GM13977 (cell line): Measurements from ENCODE around the gene OR4D11.

Source experiments
- DNase-seq: peaks from one replicate; pipeline ENCODE4 v3.0.0; 2012; ENCODE audit warnings: low spot score
- CTCF ChIP-seq: IDR thresholded peaks from 2 replicates; pipeline ENCODE4 v1.5.1; 2012; ENCODE audit warnings: mild to moderate bottlenecking, control low read depth; ENCODE audit not compliant: insufficient read depth; ENCODE audit errors: extremely low read depth, missing control alignments
- in situ Hi-C: fragments of 300-500 bp; cut with MboI; formaldehyde crosslinking; loops from one replicate; pipeline ENCODE4 v1.12.0; 2022; ENCODE audit warnings: low sequenced_read_pairs, low pct_unique_long_range_greater_than_20kb, mixed read lengths, inconsistent platforms; ENCODE audit not compliant: unreplicated experiment

The OR4D11 gene

GRCh38 chr11:59503276-59503675 is at the start of gene OR4D11:
Gene OR4D11 (plus strand): TSS chr11:59503576. CDS start chr11:59503576, 0 bp downstream.
- in situ Hi-C loops = no loop called here
- no peak for TF ChIP-seq CTCF
- no peak for DNase-seq

GRCh38 chr11:59456661-59457060 is 46.7 kb upstream of the OR4D11 start, which contains the start of gene OR4D6:
Gene OR4D6 (plus strand): TSS chr11:59456961. CDS start chr11:59456961, 0 bp downstream.
- in situ Hi-C loops = no loop called here
- TF ChIP-seq CTCF = no peak

DNA sequence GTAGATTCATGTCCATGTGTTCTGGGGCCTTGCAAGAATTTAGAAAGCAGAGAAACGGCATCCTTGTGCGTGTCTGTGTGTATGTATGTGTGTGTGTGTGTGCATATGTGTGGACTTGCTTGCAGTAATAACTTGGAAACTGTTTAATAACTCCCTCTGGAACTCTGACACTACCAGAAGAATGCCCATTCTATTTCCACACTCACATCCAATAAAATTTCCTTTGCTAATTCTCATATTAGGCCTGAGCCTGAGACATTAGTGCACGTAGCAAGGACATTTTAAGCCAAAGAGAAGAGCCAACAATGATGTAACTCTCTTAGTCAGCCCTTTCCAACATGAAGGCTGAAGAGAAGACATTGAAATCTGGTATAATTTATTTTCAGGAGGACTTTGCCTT is 43.5 kb upstream of the OR4D11 start:
- DNase-seq = no peak
- in situ Hi-C loops = no loop called here
- no peak for TF ChIP-seq CTCF

More at GRCh38 chr11:59456661-59457060, 46.7 kb upstream of the OR4D11 start, which contains the start of gene OR4D6:
- no peak for DNase-seq

DNA sequence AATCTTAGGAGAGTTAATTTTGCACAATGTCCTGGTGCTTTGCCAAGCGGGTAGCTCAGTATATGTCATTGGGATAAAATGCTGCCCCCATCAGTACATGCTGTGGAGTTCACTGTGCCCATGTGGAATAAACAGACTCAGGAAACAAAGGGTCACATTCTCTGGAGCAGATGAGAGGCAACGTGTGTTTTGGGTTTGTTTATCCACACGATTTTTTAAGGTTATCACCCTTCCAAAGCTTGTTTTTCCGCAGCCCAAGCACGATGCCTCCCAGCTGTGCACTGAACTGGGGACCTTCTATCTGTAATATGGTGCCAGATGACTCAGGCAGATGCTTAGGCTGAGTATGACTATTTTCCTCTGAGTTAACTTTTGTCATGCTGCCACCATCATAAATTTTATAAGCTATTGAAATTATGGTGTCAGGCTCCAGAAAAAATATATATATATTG is 40.2 kb upstream of the OR4D11 start:
- in situ Hi-C loops = no loop called here
- DNase-seq = no peak
- TF ChIP-seq CTCF = no peak

DNA sequence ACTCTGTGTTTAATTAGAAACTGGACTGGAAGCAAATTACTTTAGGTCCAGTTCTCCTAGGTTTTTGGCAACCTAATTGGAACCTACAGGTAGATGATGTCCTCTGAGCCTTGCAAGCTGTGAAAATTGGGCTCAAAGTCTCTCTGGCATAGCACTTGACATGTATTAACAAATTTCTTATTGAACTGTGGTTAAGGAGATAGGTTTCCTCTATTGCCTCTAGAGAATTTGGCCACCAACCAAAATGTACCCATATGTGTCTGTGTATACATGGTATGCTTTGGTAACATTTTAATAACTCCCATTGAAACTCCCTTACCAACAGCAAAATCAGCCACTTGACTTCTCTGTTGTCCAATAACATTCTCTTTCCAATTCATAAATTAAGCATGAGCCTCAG is 30.4 kb upstream of the OR4D11 start, which contains the start of gene OR4D10:
TSS of gene OR4D10 (plus strand) at position 301 of the 400 bp plus-strand sequence. CDS start 4,115 bp downstream, outside the sequence.
- in situ Hi-C loops = no loop called here
- TF ChIP-seq CTCF = no peak
- DNase-seq = no peak

DNA sequence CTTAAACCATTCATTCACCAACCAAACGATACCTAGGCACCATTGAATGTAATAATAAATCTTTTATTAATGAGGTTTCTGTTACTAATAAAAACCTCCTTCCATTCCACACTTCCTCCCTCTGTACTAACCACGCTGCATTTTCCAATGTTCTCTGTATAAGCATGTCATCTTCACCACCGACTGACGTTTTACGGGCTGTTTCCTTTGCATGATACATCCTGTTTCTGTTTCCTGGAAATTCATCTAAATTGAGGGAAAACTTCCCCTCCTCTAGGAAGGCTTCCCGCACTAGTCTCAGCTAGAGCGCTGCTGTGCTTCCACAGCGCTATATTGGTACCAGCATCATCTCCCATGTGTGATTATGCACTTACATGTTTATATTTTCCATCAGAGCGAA is 28.2 kb upstream of the OR4D11 start:
- no peak for DNase-seq
- in situ Hi-C loops = no loop called here
- no peak for TF ChIP-seq CTCF
